Uterus (tissue), 4 donors: Measurements from ENCODE around the gene OASL. TPM values are rescaled to one million over a fixed set of nuclear protein-coding genes. Genes with fewer than 3 reads are reported as not detected.
"Not testable (repeated sequence)": the region's sequence is repeated elsewhere in the genome, so short reads cannot be mapped to it uniquely, and the experiment has no call there.

Experiments used
- DNase-seq, 2 donors: peaks; one replicate each; pipeline ENCODE4 v3.0.0-alpha.2; 2019 to 2020
- H3K27ac ChIP-seq, 2 donors: fragments of 200-600 bp; sonication (generic); 1 replicate in 1 of 2; 2 replicates in 1 of 2; pipeline ENCODE4 v1.5.1; 2016 to 2018
- H3K27me3 ChIP-seq, 2 donors: fragments of 200-600 bp; sonication (generic); one replicate each; pipeline ENCODE4 v1.5.1; 2018 to 2019; ENCODE audit warnings: control low read depth in 1 of 2
- H3K36me3 ChIP-seq, 2 donors: fragments of 200-600 bp; sonication (generic); one replicate each; pipeline ENCODE4 v1.5.1; 2019; ENCODE audit warnings: control low read depth in 1 of 2
- H3K4me1 ChIP-seq, 2 donors: fragments of 200-600 bp; sonication (generic); one replicate each; pipeline ENCODE4 v1.5.1; 2018 to 2019; ENCODE audit warnings: control low read depth in 1 of 2
- H3K4me3 ChIP-seq, 2 donors: fragments of 200-600 bp; sonication (generic); 1 replicate in 1 of 2; 2 replicates in 1 of 2; pipeline ENCODE4 v1.5.1; 2018 to 2019; ENCODE audit warnings: mild to moderate bottlenecking in 1 of 2
- H3K9me3 ChIP-seq, 2 donors: fragments of 200-600 bp; sonication (generic); one replicate each; pipeline ENCODE4 v1.5.1; 2019; ENCODE audit warnings: control low read depth in 1 of 2
- POLR2A ChIP-seq, 2 donors: fragments of 450-650 bp; IDR thresholded peaks; one replicate each; pipeline ENCODE4 v1.6.1; 2016; ENCODE audit warnings: antibody characterized with exemption in 2 of 2, mild to moderate bottlenecking in 1 of 2, moderate library complexity in 1 of 2
- intact Hi-C: fragments of 100-400 bp; cut with DNase I; formaldehyde crosslinking; loops from one replicate; pipeline ENCODE4 v1.15.1; 2023; ENCODE audit warnings: low total_unique reads
- total RNA-seq, 4 donors: library from RNA; depleted of rRNA in 3 of 4; stranded (reverse); fragments of >200 nt in 3 of 4; gene quantifications; one replicate each; pipeline versions ENCODE4 v1.1.0 to v1.2.4, GENCODE V29; 2014 to 2023
- TF ChIP-seq, protein P1 (sequence below), 4 experiments: fragments of 200-600 bp in 2 of 4; fragments of 450-650 bp in 2 of 4; sonication (generic) in 2 of 4; IDR thresholded peaks; one replicate each; pipeline ENCODE4 v1.5.1; 2016 to 2019; ENCODE audit warnings: antibody characterized with exemption in 4 of 4, mild to moderate bottlenecking in 2 of 4, moderate library complexity in 1 of 4
- donor health status: DM: yes; HTN: yes; CAD: no.

OASL gene
- total RNA-seq, 4 donors from 2014 or later = 0.35 to 0.82 TPM; not detected in 2

DNA sequence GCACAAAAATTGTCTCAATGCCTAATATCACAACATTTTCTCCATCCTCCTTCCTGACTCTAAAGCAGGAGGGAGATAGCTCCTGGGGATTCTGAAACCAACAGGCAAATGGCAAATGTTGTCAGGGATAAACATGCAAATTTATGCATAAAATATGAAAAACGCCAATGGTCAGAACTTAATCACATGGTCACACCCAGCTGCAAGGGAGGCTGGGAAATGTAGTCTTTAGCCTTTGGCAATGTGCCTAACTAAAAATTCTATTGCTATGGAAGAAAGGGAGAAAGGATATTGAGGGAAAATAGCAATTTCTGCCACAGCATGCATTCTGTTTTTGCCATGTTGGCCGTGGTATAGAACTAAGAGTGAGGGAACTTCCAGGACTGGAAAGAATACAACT is 11.7 kb upstream of the OASL start:
- Histone ChIP-seq H3K4me3 (no peak overlapping the region), H3K36me3 (no peaks in the 10 kb centered on the region), H3K4me1 (no peaks in the 10 kb centered on the region), H3K27ac (no peak overlapping the region), H3K27me3 (no peaks in the 10 kb centered on the region), H3K9me3 (no peaks in the 10 kb centered on the region)
- no peak for DNase-seq
- intact Hi-C loops = no loop called here
- no peak for TF ChIP-seq POLR2A (IDR thresholded peaks at IDR 0.05)
- TF ChIP-seq, protein P1, sequence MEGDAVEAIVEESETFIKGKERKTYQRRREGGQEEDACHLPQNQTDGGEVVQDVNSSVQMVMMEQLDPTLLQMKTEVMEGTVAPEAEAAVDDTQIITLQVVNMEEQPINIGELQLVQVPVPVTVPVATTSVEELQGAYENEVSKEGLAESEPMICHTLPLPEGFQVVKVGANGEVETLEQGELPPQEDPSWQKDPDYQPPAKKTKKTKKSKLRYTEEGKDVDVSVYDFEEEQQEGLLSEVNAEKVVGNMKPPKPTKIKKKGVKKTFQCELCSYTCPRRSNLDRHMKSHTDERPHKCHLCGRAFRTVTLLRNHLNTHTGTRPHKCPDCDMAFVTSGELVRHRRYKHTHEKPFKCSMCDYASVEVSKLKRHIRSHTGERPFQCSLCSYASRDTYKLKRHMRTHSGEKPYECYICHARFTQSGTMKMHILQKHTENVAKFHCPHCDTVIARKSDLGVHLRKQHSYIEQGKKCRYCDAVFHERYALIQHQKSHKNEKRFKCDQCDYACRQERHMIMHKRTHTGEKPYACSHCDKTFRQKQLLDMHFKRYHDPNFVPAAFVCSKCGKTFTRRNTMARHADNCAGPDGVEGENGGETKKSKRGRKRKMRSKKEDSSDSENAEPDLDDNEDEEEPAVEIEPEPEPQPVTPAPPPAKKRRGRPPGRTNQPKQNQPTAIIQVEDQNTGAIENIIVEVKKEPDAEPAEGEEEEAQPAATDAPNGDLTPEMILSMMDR (IDR thresholded peaks at IDR 0.05) = no peak

DNA sequence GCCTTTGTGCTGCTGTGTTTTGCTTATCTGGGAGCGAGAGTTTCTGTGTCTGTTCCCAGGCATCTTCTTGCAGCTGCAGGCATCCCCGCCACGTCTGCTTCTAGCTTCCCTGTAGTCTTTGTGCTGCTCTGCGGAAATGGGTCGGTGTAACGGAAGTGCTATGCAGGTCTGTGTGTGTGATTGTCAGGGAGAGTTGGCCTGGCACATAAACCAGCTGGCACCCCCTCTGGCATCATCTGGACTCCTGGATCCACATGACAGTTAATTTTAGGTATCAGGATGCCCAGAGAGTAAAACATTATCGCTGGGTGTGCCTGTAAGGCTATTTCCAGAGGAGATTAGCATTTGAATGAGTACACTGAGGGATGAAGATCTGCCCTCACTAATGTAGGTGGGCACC is 9.4 kb upstream of the OASL start:
- Histone ChIP-seq H3K4me3 (no peak overlapping the region), H3K27me3 (no peaks in the 10 kb centered on the region), H3K36me3 (no peaks in the 10 kb centered on the region), H3K4me1 (no peaks in the 10 kb centered on the region), H3K9me3 (no peaks in the 10 kb centered on the region), H3K27ac (no peak overlapping the region)
- DNase-seq = no peak
- TF ChIP-seq, protein P1 (IDR thresholded peaks at IDR 0.05) = no peak
- no peak for TF ChIP-seq POLR2A (IDR thresholded peaks at IDR 0.05)
- intact Hi-C loops = no loop called here

DNA sequence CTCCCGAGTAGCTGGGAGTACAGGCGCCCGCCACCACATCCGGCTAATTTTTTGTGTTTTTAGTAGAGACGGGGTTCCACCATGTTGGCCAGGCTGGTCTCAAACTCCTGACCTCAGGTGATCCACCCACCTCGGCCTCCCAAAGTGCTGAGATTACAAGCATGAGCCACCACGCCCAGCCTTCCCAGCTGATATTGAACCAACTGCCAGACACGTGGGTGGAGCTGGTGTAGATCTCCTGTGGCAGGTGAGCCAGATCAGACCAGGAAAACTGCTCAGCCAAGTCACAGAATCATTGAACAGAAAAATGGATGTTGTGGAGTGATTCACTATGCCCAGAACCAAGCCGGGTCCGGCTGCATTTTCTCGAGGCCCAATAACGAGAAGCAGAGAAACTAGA is 8.4 kb upstream of the OASL start:
- H3K4me1 ChIP-seq, H3K36me3 ChIP-seq, intact Hi-C loops, DNase-seq, H3K4me3 ChIP-seq, H3K27me3 ChIP-seq, H3K27ac ChIP-seq, H3K9me3 ChIP-seq: not testable (repeated sequence)

DNA sequence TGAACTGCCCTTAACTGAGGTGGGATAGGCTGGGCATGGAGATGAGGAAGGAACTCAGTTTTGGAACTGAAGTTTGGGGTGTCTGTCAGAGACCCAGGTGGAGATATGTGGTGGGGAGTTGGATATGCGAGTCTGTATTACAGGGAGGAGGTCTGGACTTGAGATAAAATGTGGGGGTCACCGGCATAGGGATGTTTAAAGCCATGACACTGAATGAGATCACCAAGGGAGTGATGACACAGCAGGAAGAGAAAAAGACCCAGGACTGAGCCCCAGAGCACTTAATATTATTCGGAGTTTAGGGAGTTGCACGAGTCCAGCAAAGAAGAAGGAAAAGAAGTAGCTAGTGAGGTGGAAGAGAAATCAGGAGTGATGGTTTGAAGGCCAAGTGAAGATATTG is 4.0 kb upstream of the OASL start:
- no peaks in the 10 kb centered on the region for H3K27me3 ChIP-seq
- no peak for DNase-seq
- H3K27ac ChIP-seq = no peak overlapping the region
- no peaks in the 10 kb centered on the region for H3K4me1 ChIP-seq
- TF ChIP-seq, protein P1 (IDR thresholded peaks at IDR 0.05) = no peak
- TF ChIP-seq POLR2A (IDR thresholded peaks at IDR 0.05) = no peak
- H3K9me3 ChIP-seq = no peaks in the 10 kb centered on the region
- no peaks in the 10 kb centered on the region for H3K36me3 ChIP-seq
- H3K4me3 ChIP-seq = no peak overlapping the region
- intact Hi-C loops = no loop called here

DNA sequence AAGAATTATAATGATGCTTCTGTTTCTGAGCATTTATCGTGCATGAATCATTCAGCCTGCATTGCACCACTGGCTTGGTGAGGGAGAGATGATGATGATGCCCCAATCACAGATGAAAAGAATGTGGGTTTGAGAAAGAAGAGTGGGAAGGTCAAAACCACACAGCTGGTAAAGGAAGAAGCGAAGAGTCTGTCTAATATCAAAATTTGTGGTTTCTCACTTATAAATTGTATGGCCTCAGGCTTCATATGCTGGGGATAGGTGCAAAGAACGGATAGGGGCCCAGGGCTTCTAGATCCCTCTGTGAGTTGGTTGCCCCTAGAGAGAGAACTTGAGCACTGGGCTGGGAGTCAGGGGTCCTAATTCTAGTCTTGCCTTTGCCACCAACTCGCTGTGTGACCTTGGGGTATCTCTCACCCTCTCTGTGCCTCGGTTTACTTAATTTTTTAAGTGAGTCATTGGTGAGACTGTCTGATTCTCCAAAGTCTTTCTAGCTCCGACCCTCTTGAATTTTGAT is 2.2 kb downstream of the OASL start:
- intact Hi-C loops = no loop called here

More for the DNA sequence above, 2.2 kb downstream of the OASL start:
- Histone ChIP-seq H3K27ac (no peak overlapping the region), H3K27me3 (no peaks in the 10 kb centered on the region), H3K9me3 (no peaks in the 10 kb centered on the region), H3K4me1 (no peaks in the 10 kb centered on the region), H3K4me3 (no peak overlapping the region), H3K36me3 (no peaks in the 10 kb centered on the region)
- no peak for DNase-seq
- TF ChIP-seq, protein P1 (IDR thresholded peaks at IDR 0.05) = no peak
- TF ChIP-seq POLR2A (IDR thresholded peaks at IDR 0.05) = no peak
